Mesenchymal stem cell (in vitro differentiated cells and primary cell): ENCODE results near the gene SMC3.

Experiments
- DNase-seq: peaks from one replicate; pipeline ENCODE4 v3.0.0-alpha.2; 2013
- H2AFZ ChIP-seq: one replicate; pipeline ENCODE4 v1.6.1; 2013; ENCODE audit warnings: low read depth, mild to moderate bottlenecking, control low read depth, inconsistent platforms, low read length, moderate library complexity
- H2AK5ac ChIP-seq: 2 replicates; pipeline ENCODE4 v1.6.1; 2013; ENCODE audit warnings: low read length, moderate library complexity, mild to moderate bottlenecking, inconsistent platforms; ENCODE audit not compliant: severe bottlenecking
- H2BK120ac ChIP-seq: one replicate; pipeline ENCODE4 v1.6.1; 2013; ENCODE audit warnings: low read depth, mild to moderate bottlenecking, inconsistent platforms, low read length, moderate library complexity
- H2BK12ac ChIP-seq, 2 experiments: one replicate each; pipeline ENCODE4 v1.6.1; 2013; ENCODE audit warnings: inconsistent platforms in 2 of 2, low read length in 2 of 2, mild to moderate bottlenecking in 2 of 2, moderate library complexity in 2 of 2, control low read depth in 1 of 2
- H2BK15ac ChIP-seq: one replicate; pipeline ENCODE4 v1.6.1; 2013; ENCODE audit warnings: mild to moderate bottlenecking, low read depth, inconsistent platforms; ENCODE audit not compliant: poor library complexity, severe bottlenecking
- H2BK5ac ChIP-seq: 2 replicates; pipeline ENCODE4 v1.6.1; 2013; ENCODE audit warnings: low read depth, mild to moderate bottlenecking, low read length, control low read depth, inconsistent platforms; ENCODE audit not compliant: poor library complexity, severe bottlenecking
- H3K14ac ChIP-seq, 2 experiments: one replicate each; pipeline ENCODE4 v1.6.1; 2013; ENCODE audit warnings: inconsistent platforms in 2 of 2, low read length in 2 of 2, control low read depth in 1 of 2, mild to moderate bottlenecking in 1 of 2, moderate library complexity in 1 of 2
- H3K18ac ChIP-seq, 2 experiments: one replicate each; pipeline ENCODE4 v1.6.1; 2013; ENCODE audit warnings: inconsistent platforms in 2 of 2, low read length in 2 of 2, control low read depth in 1 of 2, low read depth in 1 of 2, mild to moderate bottlenecking in 1 of 2
- H3K23ac ChIP-seq, 2 experiments: one replicate each; pipeline ENCODE4 v1.6.1; 2013; ENCODE audit warnings: inconsistent platforms in 2 of 2, low read length in 2 of 2, mild to moderate bottlenecking in 2 of 2, moderate library complexity in 2 of 2, control low read depth in 1 of 2
- H3K27ac ChIP-seq: 2 replicates; pipeline ENCODE4 v1.5.1; 2013; ENCODE audit warnings: mild to moderate bottlenecking, moderate library complexity, low read length, control low read depth, inconsistent platforms; ENCODE audit not compliant: poor library complexity, severe bottlenecking
- H3K27me3 ChIP-seq, 2 experiments: 2 replicates each; pipeline versions ENCODE4 v1.6.1 to v1.7.0; 2013; ENCODE audit warnings: low read length in 2 of 2, mild to moderate bottlenecking in 2 of 2, moderate library complexity in 2 of 2, control low read depth in 1 of 2, inconsistent platforms in 1 of 2; ENCODE audit not compliant: control insufficient read depth in 1 of 2, insufficient read depth in 1 of 2
- H3K36me3 ChIP-seq, 2 experiments: 2 replicates each; pipeline versions ENCODE4 v1.6.1 to v1.7.0; 2013; ENCODE audit warnings: low read length in 2 of 2, control low read depth in 1 of 2, inconsistent platforms in 1 of 2, low read depth in 1 of 2, mild to moderate bottlenecking in 1 of 2; ENCODE audit not compliant: insufficient read depth in 2 of 2, control insufficient read depth in 1 of 2
- H3K4ac ChIP-seq, 2 experiments: one replicate each; pipeline ENCODE4 v1.6.1; 2013; ENCODE audit warnings: inconsistent platforms in 2 of 2, low read length in 2 of 2, mild to moderate bottlenecking in 2 of 2, moderate library complexity in 2 of 2, control low read depth in 1 of 2, low read depth in 1 of 2
- H3K4me1 ChIP-seq: 2 replicates; pipeline ENCODE4 v1.6.1; 2013; ENCODE audit warnings: low read depth, low read length, control low read depth; ENCODE audit not compliant: control insufficient read depth, insufficient read depth
- H3K4me2 ChIP-seq: 2 replicates; pipeline ENCODE4 v1.6.1; 2013; ENCODE audit warnings: low read length, mild to moderate bottlenecking, inconsistent platforms; ENCODE audit not compliant: poor library complexity, severe bottlenecking
- H3K4me3 ChIP-seq, 2 experiments: 2 replicates each; pipeline versions ENCODE4 v1.5.1 to v1.7.0; 2013; ENCODE audit warnings: low read length in 2 of 2, mild to moderate bottlenecking in 2 of 2, control low read depth in 1 of 2, low read depth in 1 of 2; ENCODE audit not compliant: insufficient read depth in 1 of 2
- H3K79me1 ChIP-seq: replicated peaks from 2 replicates; pipeline ENCODE4 v1.6.1; 2013; ENCODE audit warnings: mild to moderate bottlenecking, control low read depth, low read length, inconsistent platforms; ENCODE audit not compliant: poor library complexity, severe bottlenecking
- H3K9ac ChIP-seq: 2 replicates; pipeline ENCODE4 v1.7.0; 2013; ENCODE audit warnings: mild to moderate bottlenecking, low read length, moderate library complexity
- H3K9me3 ChIP-seq: 2 replicates; pipeline ENCODE4 v1.7.0; 2013; ENCODE audit warnings: mild to moderate bottlenecking, low read length; ENCODE audit not compliant: control insufficient read depth
- H4K8ac ChIP-seq: one replicate; pipeline ENCODE4 v1.6.1; 2013; ENCODE audit warnings: inconsistent platforms, mild to moderate bottlenecking, low read length, moderate library complexity
- H4K91ac ChIP-seq: one replicate; pipeline ENCODE4 v1.6.1; 2013; ENCODE audit warnings: mild to moderate bottlenecking, low read length, inconsistent platforms
- WGBS: methylation state at CpG from one replicate; pipeline ENCODE4 v1.1.7; 2013; ENCODE audit warnings: mixed read lengths; 5-methylcytosine and 5-hydroxymethylcytosine counted together

Gene SMC3

DNA sequence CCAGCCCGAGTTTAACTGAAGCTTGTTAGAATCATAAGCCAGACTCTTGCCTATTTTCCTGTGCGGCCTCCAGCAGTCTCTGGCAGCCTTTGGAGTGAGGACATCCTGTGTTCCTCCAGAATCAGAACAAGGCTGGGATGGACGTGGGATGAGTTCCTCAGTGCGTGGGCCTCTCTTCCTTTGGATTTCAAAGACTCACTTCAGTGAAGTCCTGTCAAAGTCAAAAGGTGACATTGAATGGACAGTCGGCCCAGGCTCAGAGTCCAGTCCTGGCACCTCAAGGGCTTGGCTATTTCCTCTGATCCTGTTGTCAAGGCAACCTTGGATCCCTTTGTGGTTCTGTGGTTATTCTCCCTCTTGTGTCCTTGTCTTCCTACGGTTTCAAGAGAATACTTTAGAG is 21.4 kb upstream of the SMC3 start:
- Histone ChIP-seq H4K8ac (no peak overlapping the region), H2AK5ac (no peak overlapping the region), H3K79me1 (no peaks in the 10 kb centered on the region), H3K27ac (no peak overlapping the region), H3K14ac (no peak overlapping the region), H3K4me1 (peaks cover 1% of the 10 kb centered on the region), H3K4me2 (no peak overlapping the region), H2BK120ac (no peak overlapping the region), H3K36me3 (no peaks in the 10 kb centered on the region), H4K91ac (no peak overlapping the region), H3K4ac (no peak overlapping the region), H3K18ac (no peak overlapping the region), H3K9ac (no peak overlapping the region), H3K23ac (no peak overlapping the region), H3K4me3 (no peak overlapping the region), H2AFZ (no peak overlapping the region), H3K27me3 (no peaks in the 10 kb centered on the region), H3K9me3 (no peaks in the 10 kb centered on the region), H2BK5ac (no peak overlapping the region), H2BK12ac (no peak overlapping the region), H2BK15ac (no peak overlapping the region)
- WGBS: 81% methylated on average over 6 of the region's 6 CpGs
- no peak for DNase-seq

DNA sequence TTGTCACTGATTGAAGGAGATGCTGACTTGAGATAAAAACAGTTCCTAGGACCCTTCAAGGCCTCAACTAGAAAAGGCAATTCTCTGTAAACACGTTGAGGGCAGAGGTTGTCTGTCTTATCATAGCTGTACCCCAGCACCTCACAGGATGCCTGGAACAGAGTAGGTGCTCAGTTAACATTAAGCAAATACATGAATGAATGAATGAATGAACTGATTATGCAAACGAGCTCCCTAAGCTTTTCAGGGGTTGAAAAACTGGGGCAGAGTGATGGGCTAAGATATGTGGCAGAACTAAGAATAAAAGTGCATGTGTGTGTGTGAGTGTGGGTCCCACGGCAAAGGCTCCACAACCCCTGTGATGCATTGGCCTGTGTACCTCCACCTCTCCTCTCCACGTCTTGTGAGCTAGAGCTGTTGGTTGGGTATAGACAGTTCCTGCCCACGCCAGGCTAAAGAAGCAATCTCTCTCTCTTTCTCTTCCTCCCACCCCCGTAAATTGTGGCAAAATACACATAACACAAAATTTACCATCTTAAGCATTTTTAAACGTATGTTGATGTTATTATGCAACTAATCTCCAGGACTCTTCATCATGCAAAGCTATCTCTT is 20.9 kb upstream of the SMC3 start:
- no peak overlapping the region for H4K8ac ChIP-seq
- no peaks in the 10 kb centered on the region for H3K36me3 ChIP-seq
- no peak overlapping the region for H2BK12ac ChIP-seq
- WGBS: 70% methylated on average over 6 of the region's 7 CpGs
- H3K9ac ChIP-seq: peak overlapping the region; percentile 55
- no peak overlapping the region for H3K4me2 ChIP-seq
- no peak overlapping the region for H3K18ac ChIP-seq
- no peak overlapping the region for H4K91ac ChIP-seq
- no peaks in the 10 kb centered on the region for H3K27me3 ChIP-seq
- H2BK120ac ChIP-seq: no peak overlapping the region
- no peak overlapping the region for H2BK15ac ChIP-seq
- H3K79me1 ChIP-seq: no peaks in the 10 kb centered on the region
- no peak overlapping the region for H3K23ac ChIP-seq
- H2AFZ ChIP-seq: no peak overlapping the region
- H3K4me3 ChIP-seq: no peak overlapping the region
- no peak overlapping the region for H3K27ac ChIP-seq
- no peak overlapping the region for H2BK5ac ChIP-seq
- H3K4ac ChIP-seq: no peak overlapping the region
- no peak overlapping the region for H3K14ac ChIP-seq
- peaks cover 1% of the 10 kb centered on the region for H3K4me1 ChIP-seq
- no peak for DNase-seq
- no peaks in the 10 kb centered on the region for H3K9me3 ChIP-seq
- no peak overlapping the region for H2AK5ac ChIP-seq

- Histone ChIP-seq H2BK12ac (no peak overlapping the region), H2BK5ac (no peak overlapping the region), H3K4me3 (no peak overlapping the region), H3K18ac (no peak overlapping the region), H2AK5ac (no peak overlapping the region), H3K36me3 (no peaks in the 10 kb centered on the region), H4K91ac (no peak overlapping the region), H3K23ac (no peak overlapping the region), H3K9ac (peak overlapping the region; percentile 62), H3K79me1 (no peaks in the 10 kb centered on the region), H3K4me1 (peaks cover 1% of the 10 kb centered on the region), H3K27ac (no peak overlapping the region), H3K4ac (no peak overlapping the region), H2BK120ac (no peak overlapping the region), H3K9me3 (no peaks in the 10 kb centered on the region), H4K8ac (no peak overlapping the region), H3K14ac (no peak overlapping the region), H3K27me3 (no peaks in the 10 kb centered on the region), H2AFZ (no peak overlapping the region), H3K4me2 (no peak overlapping the region), H2BK15ac (no peak overlapping the region)
- WGBS: 6% methylated on average over 6 of the region's 8 CpGs
- DNase-seq: peak; percentile 70
Observed at GRCh38 chr10:110547139-110547761, 20.2 kb upstream of the SMC3 start.

DNA sequence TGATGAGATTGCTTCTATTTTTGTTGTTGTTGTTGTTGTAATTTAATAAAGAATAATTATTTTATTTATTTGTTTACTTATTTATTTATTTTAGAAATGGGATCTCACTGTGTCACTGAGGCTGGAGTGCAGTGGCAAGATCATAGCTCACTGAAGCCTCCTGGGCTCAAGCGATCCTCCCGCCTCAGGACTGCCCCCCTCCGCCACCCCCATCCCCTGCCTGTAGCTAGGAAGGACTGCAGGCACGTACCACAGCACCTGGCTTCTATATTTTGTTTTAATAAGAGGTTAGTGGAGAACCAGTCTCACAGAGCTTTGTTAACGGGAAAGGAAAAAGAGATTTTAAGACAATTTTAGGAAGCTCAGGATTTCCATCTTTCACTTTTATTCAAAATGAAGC is 19.5 kb upstream of the SMC3 start:
- H3K4me3 ChIP-seq: no peak overlapping the region
- no peak overlapping the region for H3K9ac ChIP-seq
- H3K9me3 ChIP-seq: no peaks in the 10 kb centered on the region
- H3K79me1 ChIP-seq: no peaks in the 10 kb centered on the region
- no peak overlapping the region for H2BK12ac ChIP-seq
- no peak overlapping the region for H3K14ac ChIP-seq
- no peak overlapping the region for H2BK120ac ChIP-seq
- no peak overlapping the region for H4K8ac ChIP-seq
- no peak overlapping the region for H2AFZ ChIP-seq
- H3K27me3 ChIP-seq: no peaks in the 10 kb centered on the region
- no peak overlapping the region for H3K23ac ChIP-seq
- no peak overlapping the region for H3K27ac ChIP-seq
- H2BK5ac ChIP-seq: no peak overlapping the region
- H3K4me2 ChIP-seq: no peak overlapping the region
- H3K36me3 ChIP-seq: no peaks in the 10 kb centered on the region
- no peak overlapping the region for H3K18ac ChIP-seq
- H3K4ac ChIP-seq: no peak overlapping the region
- H2AK5ac ChIP-seq: no peak overlapping the region
- DNase-seq: no peak
- 80% methylated on average over 1 of the region's 5 CpGs for WGBS
- H4K91ac ChIP-seq: no peak overlapping the region
- no peak overlapping the region for H2BK15ac ChIP-seq
- peaks cover 1% of the 10 kb centered on the region for H3K4me1 ChIP-seq
